Measurements from ENCODE around the gene NTF3.
A peak's percentile ranks its signal among the peaks of the same experiment; 100 is the strongest.

NTF3 gene

DNA sequence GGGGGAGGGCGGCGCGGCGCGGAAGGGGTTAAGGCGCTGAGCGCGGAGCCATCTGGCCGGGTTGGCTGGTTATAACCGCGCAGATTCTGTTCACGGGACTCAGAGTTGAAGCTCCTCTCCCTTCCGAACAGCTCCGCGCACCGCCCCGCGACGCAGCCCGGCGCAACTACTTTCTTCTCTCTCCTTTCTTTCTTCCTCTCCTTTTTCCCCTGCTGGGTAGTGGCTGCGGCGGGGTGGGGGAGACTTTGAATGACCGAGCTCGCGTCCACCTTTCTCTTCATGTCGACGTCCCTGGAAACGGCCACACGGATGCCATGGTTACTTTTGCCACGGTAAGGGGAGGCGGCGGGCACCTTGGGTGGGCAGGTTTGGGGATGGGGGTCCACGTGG, at the start of gene NTF3:
Gene NTF3, plus strand, starts transcription at position 98 of the 390 bp plus-strand sequence. Its CDS starts 217 bp downstream, at position 315.
- peak; percentile 82 for DNase-seq (ENCODE audit: low spot score)

DNA sequence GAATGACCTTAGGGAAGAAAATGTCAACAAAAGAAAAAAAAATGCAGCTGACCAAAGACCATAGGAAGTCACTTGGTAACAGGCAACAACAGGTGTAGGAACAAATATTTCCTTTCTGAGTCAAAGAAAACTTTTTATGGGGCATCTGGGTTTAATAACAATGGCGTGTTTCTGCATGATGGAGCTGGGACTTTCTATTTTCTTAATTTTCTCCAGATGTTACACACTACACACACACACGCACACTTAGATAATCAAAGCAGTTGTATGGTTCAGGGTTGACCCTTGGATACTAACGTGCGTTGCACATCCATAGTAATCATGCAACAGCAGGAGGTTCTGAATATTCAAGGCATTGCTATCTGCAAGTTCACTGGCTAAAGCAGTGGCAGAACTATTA, 47.9 kb upstream of the NTF3 start:
- no peak for DNase-seq (ENCODE audit: low spot score)

DNA sequence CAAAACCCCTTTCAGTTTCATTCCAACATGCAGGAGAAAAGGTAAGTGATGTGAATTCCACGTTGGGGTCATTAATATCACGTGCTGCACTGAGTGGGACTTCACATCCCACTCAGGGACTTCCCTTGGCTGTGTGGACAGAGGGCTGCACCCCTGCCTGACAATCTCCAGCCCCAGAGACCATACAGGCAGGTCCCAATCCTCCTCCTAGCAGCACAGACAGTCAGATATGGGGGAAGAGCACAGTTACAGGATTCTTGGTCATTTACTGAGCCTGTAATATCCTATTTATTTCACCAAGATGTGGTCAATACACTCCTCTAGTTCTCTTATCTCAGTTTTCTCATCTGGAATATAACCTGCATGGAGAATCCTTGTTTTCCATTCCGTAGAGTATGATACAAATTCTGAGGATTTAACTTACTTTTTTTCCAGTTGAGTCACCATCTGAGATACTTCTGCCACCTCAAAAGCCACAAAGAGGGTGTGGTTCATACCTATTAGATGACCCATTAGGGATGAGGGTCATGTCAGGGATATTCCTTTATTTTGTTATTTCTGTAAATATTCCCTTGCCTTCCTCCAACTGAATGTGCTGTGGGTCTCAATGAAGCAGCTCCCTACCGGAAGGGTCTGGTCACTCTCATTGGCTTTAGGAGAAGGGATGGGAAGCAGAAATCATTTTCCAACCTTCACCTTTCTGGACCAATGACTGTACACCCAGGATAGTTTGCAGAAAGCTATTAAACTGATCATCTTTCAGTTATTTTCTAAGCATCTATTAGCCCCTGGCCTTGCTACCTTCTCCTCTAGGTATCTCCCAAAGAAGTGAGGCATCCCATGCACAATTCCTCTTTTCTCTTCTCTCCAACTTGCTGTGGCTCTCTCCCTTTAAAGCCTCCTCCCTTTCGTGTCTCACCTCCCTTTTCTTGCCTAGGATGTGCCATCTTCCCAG, 43.0 kb upstream of the NTF3 start:
- no peak for DNase-seq (ENCODE audit: low spot score)

DNA sequence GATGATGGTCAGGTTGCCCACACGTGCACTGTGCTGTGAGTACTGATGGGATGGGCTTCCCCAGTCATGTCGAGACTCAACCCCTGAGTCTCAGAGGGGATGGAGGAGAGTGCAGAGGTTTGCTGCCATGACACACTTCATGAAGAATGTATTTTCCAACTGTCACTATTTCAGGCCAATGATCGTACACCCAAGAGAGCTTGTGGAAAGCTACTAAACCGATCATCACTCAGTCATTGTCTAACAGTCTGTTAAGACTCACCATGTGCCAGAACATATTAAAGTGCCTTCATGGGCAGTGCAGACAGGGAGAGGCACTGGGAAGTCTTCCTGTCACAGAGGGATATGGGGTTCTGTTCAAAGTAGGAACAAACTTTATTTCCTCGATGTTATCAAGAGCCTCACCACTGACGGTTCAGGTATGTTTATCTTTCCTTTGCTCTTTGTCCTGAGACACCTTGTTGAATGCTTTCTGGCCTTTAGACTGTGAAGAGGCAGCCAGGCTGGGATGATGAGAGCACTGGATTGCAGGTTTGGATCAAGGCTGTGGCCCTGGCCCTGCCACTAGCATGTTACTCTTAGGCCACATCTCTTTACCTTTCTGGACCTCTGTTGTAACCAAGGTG, 41.6 kb upstream of the NTF3 start:
- DNase-seq (ENCODE audit: low spot score) = no peak

DNA sequence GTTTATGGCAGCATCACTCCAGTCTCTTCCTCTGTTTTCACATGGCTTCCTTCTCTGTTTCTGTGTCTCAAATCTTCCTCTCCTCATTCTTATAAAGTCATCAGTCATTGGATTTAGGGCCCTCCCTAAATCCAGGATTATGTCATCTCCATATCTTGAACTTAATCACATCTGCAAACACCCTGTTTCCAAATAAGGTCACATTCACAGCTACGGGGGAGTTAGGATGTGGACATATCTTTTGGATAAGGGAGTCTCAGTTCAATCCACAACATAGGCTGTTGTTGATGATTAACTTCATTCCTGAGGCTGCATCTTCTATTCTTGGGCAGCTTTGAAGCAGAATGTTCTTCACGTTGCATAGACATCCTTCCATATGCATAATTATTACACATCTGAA, 40.3 kb upstream of the NTF3 start:
- no peak for DNase-seq (ENCODE audit: low spot score)

DNA sequence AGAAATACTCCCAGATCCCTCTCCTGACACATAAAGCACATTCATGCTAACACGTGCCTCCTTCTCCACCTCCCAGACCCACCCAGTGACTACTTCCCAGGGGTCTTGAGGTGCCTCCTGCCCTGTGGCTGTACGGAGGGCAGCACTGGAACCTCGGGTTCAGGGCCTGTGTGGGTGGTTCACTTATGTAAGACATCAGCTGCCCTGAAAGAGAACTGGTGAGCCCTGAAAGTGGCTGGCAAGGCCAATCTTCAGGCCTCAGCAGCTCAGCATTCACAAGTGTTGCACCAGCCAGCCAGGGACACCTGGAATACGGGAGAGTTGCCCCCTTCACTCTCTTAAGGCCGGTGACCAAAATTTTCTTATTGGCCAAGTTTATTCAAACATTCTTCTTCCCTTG, 38.9 kb upstream of the NTF3 start:
- DNase-seq (ENCODE audit: low spot score) = no peak

DNA sequence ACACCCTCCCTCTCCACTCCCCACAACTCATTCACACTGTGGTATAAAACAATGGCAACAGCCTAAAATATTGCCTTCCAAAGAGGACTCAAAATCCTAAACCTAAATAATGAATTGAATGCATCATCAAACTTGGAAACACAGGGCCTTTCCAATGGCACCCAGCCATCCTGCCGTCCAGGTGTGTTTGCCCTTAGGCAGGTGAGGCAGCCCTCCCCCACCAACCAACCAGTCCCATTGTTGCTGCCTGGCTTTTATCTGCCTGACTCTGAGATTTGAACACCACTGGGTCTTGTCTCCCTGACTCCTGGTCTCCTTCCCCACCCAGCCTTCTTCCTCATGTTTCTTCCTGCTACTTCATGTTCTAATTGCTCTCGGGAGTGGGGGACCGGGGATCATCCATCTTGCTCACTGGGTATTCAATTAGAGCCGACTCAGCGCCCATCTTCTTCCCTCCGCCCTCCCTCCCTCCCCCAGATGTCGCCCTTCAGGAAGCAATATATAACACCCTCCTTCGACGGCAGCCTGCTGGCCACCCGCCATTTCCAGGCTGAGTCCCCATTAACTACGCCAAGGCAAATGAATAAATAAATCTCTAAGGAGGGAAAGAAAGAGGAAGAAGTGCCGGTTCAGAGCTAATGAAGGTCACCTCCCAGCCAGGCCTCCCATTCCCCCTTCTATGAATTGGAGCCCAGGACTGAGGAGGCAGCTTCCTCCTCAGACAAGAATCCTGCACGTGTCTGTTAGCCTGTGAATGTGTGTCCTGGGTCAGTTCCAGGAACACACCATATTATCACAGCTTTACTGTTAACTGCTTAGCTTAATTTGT, 36.3 kb upstream of the NTF3 start:
- DNase-seq (ENCODE audit: low spot score) = no peak

DNA sequence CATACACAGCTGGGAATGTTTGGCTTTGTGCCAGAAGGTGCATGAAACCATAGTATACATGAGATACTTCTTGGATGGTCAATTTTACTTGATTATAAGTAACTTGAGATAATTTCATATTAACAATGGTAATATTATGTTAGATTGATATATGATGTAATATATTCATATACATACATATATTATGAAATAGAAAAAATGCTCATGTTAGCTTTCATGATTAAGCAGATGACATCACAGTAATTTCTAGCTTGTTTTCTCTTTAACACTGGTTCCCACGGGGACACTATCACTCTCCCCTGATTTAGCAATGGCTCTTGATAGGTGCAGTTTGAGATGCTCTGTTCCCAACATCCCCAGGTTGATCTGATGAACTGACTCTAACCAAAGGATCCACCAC, 35.4 kb upstream of the NTF3 start:
- no peak for DNase-seq (ENCODE audit: low spot score)

DNA sequence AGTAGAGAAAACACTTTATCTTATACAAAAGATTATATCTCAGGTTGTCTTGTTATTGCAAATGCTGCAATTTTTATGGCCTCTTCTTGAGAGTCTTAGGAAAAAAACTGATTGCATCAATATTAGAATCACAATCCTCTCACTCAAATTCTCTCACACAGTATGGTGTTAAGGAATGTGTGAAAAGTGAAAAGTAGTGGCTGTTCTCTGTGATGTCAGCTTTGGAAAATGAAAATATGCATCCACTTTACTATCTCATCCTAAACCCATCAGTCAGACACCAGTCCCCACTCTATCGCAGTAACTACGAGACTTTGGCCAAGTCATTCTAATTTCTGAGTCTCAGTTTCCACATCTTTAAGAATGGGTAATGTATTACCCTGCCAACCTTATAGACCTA, 32.6 kb upstream of the NTF3 start:
- no peak for DNase-seq (ENCODE audit: low spot score)

DNA sequence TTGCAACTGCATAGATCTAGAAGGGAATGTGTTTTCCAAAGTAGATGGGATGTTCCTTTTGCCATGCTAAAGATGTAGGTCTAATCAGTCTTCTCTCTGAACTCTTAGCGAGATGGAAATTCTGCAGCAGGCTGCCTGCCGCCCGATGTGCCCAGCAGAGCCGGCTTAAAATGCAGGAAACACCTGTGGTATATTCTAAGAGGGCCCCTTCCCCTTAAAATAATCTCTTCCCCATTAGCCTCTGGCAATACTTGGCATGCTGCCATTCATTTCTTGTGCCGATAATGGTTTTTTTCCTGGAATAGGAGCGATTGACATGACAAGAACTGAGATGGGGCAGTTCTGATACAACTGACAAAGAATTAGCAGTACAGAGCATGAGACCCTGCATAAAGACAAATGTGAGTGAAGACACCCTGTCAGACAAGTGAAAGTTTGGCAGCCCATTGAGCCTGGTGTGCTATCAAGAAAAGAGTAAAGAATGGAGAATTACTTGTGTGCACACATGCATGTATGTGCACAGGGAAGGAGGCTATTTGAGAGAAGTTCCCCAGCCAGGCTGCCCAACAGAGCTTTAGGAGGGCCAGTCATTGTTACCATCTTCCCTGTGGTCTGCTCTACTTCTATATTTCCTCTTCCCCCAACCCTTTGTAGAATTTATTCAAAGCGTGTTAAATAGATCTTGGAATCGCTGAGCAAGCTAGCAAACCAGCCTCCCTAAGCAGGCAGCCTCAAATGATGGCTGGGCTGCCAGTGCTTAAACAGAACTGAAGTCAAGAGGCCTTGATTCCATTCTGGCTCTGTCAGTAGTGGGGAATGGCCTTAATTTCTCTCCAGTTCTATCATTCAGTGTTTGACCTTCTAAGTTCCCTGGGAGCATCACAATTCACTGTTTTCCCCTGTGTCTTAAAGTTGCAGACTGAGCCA, 29.6 kb upstream of the NTF3 start:
- DNase-seq (ENCODE audit: low spot score) = no peak

DNA sequence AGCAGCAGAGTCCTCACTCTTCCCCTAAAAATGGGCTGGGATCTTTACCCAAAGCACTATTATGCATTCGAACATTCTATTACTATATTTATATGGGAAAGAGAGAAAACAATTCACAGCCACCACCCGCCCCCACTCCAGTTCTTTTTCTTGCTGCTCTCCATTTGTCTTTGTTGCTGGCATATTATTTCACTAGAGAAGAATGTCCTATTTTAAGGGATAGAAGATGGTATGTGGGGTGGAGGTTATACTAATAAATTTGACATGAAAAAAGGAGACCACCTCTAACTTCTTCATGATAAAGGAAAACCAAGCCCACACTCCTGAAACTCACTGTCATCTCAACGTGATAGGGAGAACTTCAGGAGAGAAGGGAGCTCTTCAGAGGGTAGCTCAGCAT, 28.5 kb upstream of the NTF3 start:
- no peak for DNase-seq (ENCODE audit: low spot score)

DNA sequence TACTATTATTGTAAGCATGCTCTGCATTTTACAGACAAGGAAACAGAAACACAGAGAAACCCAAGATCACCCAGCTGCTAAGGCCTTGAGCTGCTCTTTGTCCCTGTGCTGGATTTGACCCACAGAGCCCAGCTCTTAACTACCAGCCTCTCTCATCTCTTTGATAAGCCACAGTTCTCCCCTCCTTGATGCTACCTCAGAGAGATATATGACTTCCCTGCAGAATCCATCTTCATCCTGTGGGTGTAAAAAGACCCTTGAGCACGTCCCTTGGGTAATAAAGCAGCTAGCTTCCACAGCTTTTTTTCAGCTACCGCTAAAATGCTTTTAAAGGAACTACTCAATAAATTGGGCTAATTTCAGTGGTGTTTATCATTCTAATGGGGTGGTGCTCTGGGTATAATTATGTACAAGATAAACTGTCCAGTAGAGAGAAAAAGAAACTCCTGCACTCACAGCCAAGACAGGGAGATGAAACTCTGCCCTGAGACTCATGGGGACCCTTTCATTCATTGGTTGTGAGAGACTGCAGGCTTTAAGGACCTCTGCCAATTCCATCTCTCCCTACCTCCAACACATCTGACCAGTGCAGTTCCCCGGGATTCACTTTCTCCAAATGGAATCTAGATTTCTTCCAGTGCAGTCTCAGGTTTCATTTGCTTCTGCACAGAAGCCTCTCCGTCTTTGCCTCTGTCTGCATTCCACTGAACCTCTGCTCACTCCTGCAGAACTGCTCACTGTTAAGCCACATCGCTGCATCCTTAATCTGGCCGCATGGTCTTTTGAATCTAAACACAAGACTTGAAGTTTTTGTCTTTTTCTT, 24.7 kb upstream of the NTF3 start:
- DNase-seq (ENCODE audit: low spot score) = no peak

DNA sequence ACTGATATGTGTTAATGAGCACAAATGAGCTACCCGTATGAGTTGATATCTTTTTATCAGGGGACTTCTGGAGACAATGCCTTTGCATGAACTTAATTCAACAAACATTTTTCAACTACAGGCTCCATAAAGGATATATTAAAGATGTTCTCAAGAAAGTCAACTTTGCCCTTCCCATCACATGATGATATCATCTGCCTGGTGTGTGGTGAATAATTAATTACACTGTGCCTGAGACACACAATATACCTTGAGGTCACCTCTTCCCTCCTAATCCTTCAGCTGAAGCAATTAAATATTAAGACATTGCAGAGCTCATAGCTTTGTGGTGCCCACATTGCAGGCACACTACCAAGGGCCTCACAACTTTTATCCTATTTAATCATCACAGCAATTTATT, 22.3 kb upstream of the NTF3 start:
- DNase-seq (ENCODE audit: low spot score) = no peak

DNA sequence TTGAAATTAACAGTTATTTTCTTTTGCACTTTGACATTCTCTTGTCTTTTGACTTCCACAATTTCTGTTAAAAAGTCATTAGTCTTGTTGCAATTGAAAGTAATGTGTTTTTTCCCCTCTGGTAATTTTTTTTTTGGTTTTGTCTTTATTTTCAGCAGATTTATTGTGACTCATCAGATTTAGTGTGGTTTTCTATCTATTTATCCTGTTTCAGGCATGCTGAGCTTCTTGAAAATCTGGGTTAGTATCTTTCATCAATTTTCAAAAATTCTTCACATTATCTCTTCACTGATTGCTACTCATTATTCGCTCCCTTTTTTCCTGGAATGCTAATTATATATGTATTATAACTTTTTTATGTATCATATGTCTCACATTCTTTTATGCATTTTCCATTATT, 15.3 kb upstream of the NTF3 start:
- no peak for DNase-seq (ENCODE audit: low spot score)

DNA sequence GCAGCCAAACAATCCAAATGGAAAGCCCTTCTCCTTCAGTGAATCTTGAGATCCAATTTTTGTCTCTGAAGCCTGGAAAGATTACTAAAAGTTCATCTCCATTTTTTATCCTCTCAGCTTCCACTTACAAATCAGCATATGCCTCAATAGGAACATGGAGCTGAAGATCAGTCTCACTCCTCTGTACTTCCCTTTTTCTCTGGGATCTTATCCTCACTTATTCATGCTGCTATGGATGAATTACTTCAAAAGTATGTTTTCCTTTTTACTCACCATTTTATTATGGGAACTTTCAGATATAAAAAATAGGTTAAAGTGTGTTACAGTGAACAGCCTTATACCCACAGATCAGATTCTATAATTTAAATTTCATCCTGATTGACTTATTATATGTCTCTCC, 14.4 kb upstream of the NTF3 start:
- no peak for DNase-seq (ENCODE audit: low spot score)

DNA sequence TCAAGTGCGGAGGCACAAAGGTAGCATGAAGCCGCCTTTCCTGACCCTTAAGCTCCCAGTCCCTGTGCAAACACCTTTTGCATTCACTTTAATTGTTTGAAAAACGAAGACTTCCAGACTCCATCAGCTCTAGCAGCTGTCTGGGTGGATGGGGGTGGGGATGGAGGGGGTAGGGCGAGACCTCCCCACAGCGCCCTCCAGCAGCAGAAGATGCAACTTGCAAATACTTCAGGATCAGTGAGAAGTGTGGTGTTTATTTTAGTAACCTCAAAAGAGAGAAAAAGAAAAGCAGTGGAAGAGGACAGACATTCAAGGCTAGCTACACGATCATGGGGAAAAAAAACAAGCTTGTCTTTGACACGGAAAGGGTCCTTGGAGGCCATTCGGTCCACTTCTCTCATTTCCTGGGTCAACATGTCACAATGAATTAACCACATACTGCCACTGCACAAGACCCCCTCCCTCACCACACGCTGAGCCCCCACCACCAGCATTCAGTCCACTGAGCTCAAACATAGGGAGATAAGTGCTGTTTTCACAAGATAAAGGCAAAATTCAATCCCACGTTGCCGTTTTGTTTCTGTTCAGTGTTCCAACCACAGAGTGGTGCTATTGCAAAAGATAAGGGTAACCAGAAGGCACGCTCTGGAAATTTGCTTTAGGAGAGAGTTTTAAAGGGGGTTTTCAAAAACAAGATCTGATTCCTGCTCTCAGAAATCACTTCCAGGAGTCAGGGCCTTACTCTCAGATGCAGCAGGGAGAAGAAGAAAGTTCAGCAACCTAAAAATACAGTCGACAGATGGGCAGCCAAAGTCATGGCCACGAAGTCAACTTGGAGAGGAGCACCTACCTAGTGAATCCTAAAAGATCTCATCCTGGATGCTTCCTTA, 3.3 kb upstream of the NTF3 start:
- DNase-seq (ENCODE audit: low spot score) = peak; percentile 79

DNA sequence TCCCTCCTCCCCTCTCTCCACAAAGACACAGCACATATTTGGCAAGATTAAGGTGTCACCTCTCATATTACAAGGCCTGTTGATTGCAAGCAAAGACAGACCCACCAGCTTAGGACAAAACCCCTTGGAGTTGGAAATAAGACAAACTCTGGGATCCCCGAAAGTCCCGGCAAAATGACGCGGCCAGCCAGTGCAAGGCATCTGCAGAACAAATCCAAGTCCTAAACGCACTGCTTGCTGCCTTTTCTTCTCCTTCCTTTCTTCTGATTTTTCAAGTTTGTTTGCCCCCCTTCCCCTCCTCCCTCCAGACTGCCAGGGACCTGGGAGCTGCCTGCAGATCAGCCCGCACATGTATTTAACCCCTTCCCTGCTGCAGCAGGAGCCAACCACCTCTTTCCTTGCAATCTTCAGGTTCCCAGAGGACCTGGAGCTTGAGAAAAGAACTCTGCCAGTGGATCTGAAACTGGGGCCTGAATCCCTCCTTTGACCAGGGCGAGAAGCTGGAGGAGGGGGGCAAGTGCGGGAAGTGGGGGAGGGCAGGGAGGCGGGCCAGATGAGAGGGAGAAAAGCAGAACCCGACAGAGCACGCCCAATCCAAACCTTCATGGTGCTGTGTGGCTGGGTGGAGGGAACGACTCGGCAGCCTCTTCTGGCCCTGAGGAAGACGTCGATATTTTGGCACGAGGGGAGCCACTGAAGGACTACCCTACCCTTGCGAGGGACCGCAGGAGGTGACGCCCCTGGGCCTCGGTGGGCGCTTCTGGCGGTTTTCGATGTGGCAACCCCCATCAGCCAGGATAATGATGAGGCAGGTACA, 2.0 kb upstream of the NTF3 start:
- peak; percentile 74 for DNase-seq (ENCODE audit: low spot score)

Data from ecto neural progenitor cell (in vitro differentiated cells).